ENCODE measurements around the gene ADAMTSL1.

The ADAMTSL1 gene, protein sequence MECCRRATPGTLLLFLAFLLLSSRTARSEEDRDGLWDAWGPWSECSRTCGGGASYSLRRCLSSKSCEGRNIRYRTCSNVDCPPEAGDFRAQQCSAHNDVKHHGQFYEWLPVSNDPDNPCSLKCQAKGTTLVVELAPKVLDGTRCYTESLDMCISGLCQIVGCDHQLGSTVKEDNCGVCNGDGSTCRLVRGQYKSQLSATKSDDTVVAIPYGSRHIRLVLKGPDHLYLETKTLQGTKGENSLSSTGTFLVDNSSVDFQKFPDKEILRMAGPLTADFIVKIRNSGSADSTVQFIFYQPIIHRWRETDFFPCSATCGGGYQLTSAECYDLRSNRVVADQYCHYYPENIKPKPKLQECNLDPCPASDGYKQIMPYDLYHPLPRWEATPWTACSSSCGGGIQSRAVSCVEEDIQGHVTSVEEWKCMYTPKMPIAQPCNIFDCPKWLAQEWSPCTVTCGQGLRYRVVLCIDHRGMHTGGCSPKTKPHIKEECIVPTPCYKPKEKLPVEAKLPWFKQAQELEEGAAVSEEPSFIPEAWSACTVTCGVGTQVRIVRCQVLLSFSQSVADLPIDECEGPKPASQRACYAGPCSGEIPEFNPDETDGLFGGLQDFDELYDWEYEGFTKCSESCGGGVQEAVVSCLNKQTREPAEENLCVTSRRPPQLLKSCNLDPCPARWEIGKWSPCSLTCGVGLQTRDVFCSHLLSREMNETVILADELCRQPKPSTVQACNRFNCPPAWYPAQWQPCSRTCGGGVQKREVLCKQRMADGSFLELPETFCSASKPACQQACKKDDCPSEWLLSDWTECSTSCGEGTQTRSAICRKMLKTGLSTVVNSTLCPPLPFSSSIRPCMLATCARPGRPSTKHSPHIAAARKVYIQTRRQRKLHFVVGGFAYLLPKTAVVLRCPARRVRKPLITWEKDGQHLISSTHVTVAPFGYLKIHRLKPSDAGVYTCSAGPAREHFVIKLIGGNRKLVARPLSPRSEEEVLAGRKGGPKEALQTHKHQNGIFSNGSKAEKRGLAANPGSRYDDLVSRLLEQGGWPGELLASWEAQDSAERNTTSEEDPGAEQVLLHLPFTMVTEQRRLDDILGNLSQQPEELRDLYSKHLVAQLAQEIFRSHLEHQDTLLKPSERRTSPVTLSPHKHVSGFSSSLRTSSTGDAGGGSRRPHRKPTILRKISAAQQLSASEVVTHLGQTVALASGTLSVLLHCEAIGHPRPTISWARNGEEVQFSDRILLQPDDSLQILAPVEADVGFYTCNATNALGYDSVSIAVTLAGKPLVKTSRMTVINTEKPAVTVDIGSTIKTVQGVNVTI (N-terminal part only)

DNA sequence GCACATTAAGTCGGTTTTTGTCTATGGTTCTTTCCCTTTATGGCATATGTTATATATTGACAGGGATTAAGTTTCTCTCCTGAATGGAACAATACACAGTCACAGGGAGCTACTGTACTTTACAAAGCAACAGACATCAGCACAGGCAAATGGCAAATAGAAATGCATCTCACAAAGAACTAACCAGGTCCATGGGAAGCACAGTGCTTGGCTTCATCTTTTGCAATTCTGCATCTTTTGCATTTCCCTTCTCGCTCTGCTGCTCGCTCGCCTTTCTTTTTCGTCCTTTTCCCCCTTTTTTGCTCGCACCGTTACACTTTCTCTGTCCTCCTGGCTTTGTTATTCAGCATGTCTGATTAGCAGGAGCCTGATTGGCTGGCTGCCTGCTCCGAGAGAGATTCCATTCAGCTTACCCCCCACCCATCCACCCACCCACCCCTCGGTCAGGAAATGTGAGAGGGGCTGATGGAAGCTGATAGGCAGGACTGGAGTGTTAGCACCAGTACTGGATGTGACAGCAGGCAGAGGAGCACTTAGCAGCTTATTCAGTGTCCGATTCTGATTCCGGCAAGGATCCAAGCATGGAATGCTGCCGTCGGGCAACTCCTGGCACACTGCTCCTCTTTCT lies at the start of gene ADAMTSL1:
TSS of gene ADAMTSL1 (plus strand) at position 502 of the 628 bp plus-strand sequence. CDS start at position 582, 80 bp downstream.
- peak within 1 kb of the TSS in 1 of 2 donors; percentile 61 for H3K4me3 ChIP-seq (ENCODE audit: low read depth in 1 of 2, low read length in 2 of 2)
- H3K9me3 ChIP-seq (ENCODE audit: low read length) = no peaks in the 10 kb centered on the region
- peaks cover 22% of the 10 kb centered on the region for H3K4me1 ChIP-seq (ENCODE audit: insufficient read depth, low read length)
- peak within 1 kb of the TSS; percentile 0 for H3K27ac ChIP-seq (ENCODE audit: low read depth, low read length)
- no peaks in the 10 kb centered on the region for H3K36me3 ChIP-seq (ENCODE audit: insufficient read depth, low read length)
- no peaks in the 10 kb centered on the region for H3K27me3 ChIP-seq (ENCODE audit: control insufficient read depth in 1 of 2, insufficient read depth in 2 of 2, low read length in 2 of 2)
- no peak within 1 kb of the TSS for H3K9ac ChIP-seq (ENCODE audit: low read length)

GRCh38 chr9:18427691-18428090 lies 46.3 kb upstream of the ADAMTSL1 start:
- Histone ChIP-seq H3K9ac (ENCODE audit: low read length) (no peak overlapping the region), H3K4me1 (ENCODE audit: insufficient read depth, low read length) (peaks cover 9% of the 10 kb centered on the region), H3K36me3 (ENCODE audit: insufficient read depth, low read length) (no peaks in the 10 kb centered on the region), H3K27me3 (ENCODE audit: control insufficient read depth in 1 of 2, insufficient read depth in 2 of 2, low read length in 2 of 2) (no peaks in the 10 kb centered on the region), H3K27ac (ENCODE audit: low read depth, low read length) (no peak overlapping the region), H3K9me3 (ENCODE audit: low read length) (no peaks in the 10 kb centered on the region), H3K4me3 (ENCODE audit: low read depth in 1 of 2, low read length in 2 of 2) (no peak overlapping the region)

DNA sequence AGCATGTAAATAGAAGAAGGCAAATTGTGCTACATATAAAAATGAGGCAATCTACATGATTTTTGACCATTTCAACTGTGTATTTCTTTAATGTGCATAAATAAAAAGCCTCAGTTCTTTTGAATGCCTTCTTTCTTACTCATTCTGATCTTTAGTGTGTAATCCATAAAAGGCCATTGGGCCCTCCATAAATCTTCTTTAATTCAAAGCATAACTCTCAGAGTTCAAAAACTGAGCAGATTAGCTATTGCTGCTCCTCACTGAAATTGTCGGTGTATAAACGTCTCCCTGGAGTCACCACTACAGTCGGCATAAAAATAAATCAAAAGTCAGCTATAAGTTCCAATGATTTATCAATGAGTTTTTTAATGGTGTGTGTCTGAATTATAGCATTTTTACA lies 45.3 kb upstream of the ADAMTSL1 start:
- Histone ChIP-seq H3K36me3 (ENCODE audit: insufficient read depth, low read length) (no peaks in the 10 kb centered on the region), H3K4me1 (ENCODE audit: insufficient read depth, low read length) (peaks cover 9% of the 10 kb centered on the region), H3K4me3 (ENCODE audit: low read depth in 1 of 2, low read length in 2 of 2) (no peak overlapping the region), H3K27ac (ENCODE audit: low read depth, low read length) (no peak overlapping the region), H3K9me3 (ENCODE audit: low read length) (no peaks in the 10 kb centered on the region), H3K9ac (ENCODE audit: low read length) (no peak overlapping the region), H3K27me3 (ENCODE audit: control insufficient read depth in 1 of 2, insufficient read depth in 2 of 2, low read length in 2 of 2) (no peaks in the 10 kb centered on the region)

DNA sequence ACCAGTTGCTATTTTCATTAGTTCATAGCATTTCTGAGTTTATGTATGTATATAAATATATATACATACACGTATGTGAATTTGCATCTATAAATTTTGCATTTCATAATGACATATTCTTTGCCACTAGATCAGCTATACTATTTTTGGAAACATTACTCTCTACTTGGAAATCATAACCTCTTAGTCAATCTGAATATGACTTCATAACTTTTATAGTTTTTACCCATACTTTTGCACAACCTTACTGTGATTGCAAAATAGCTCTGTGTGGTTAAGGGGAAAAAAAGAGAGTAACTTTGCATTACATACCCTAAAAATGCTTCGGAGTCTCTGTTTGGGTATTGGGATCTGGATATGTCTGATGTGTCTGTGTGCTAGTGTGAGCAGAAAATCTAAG lies 44.9 kb upstream of the ADAMTSL1 start:
- Histone ChIP-seq H3K9me3 (ENCODE audit: low read length) (no peaks in the 10 kb centered on the region), H3K4me3 (ENCODE audit: low read depth in 1 of 2, low read length in 2 of 2) (no peak overlapping the region), H3K36me3 (ENCODE audit: insufficient read depth, low read length) (no peaks in the 10 kb centered on the region), H3K4me1 (ENCODE audit: insufficient read depth, low read length) (peaks cover 9% of the 10 kb centered on the region), H3K27ac (ENCODE audit: low read depth, low read length) (no peak overlapping the region), H3K27me3 (ENCODE audit: control insufficient read depth in 1 of 2, insufficient read depth in 2 of 2, low read length in 2 of 2) (no peaks in the 10 kb centered on the region), H3K9ac (ENCODE audit: low read length) (no peak overlapping the region)

- Histone ChIP-seq H3K27ac (ENCODE audit: low read depth, low read length) (no peak overlapping the region), H3K36me3 (ENCODE audit: insufficient read depth, low read length) (no peaks in the 10 kb centered on the region), H3K9ac (ENCODE audit: low read length) (no peak overlapping the region), H3K9me3 (ENCODE audit: low read length) (no peaks in the 10 kb centered on the region), H3K27me3 (ENCODE audit: control insufficient read depth in 1 of 2, insufficient read depth in 2 of 2, low read length in 2 of 2) (no peaks in the 10 kb centered on the region), H3K4me3 (ENCODE audit: low read depth in 1 of 2, low read length in 2 of 2) (no peak overlapping the region), H3K4me1 (ENCODE audit: insufficient read depth, low read length) (peaks cover 10% of the 10 kb centered on the region)
Observed at GRCh38 chr9:18433620-18434019, 40.3 kb upstream of the ADAMTSL1 start.

GRCh38 chr9:18437315-18438201 lies 36.4 kb upstream of the ADAMTSL1 start:
- Histone ChIP-seq H3K9me3 (ENCODE audit: low read length) (no peaks in the 10 kb centered on the region), H3K9ac (ENCODE audit: low read length) (peak overlapping the region; percentile 3), H3K4me3 (ENCODE audit: low read depth in 1 of 2, low read length in 2 of 2) (peak overlapping the region; percentile 4 to 54), H3K27me3 (ENCODE audit: control insufficient read depth in 1 of 2, insufficient read depth in 2 of 2, low read length in 2 of 2) (no peaks in the 10 kb centered on the region), H3K27ac (ENCODE audit: low read depth, low read length) (peak overlapping the region; percentile 66), H3K36me3 (ENCODE audit: insufficient read depth, low read length) (no peaks in the 10 kb centered on the region), H3K4me1 (ENCODE audit: insufficient read depth, low read length) (peaks cover 22% of the 10 kb centered on the region)

DNA sequence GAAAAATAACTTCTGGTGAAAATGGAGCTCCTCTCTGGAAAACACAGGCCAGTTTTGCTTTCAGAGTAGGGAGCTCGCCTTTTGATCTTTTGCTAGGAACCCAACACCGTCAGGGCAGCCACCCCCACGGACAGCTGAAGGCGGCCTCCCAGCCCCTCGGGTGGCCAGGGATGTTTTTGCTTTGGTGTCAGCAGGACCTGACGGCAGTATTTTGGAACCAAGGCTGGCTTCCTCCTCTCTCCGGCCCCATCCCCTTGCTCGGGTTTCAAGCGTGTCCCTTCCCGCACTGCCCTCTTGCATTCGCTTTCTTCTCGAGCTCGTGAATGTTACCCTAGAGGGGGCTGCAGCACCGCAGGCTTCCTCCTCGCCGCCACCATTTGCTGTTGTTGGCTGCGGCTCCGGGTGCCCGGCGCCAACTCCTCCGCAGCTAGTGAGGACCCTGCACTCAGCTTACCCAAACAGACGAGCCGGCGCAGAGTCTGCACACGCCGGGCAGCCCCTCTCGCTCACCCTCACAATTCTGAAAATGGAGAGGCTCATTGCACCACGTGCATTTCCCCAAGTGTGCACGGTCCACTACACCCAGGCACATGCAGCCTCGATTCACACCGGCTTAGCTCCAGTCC lies 35.5 kb upstream of the ADAMTSL1 start:
- Histone ChIP-seq H3K9ac (ENCODE audit: low read length) (no peak overlapping the region), H3K4me1 (ENCODE audit: insufficient read depth, low read length) (peaks cover 28% of the 10 kb centered on the region), H3K4me3 (ENCODE audit: low read depth in 1 of 2, low read length in 2 of 2) (peak overlapping the region; percentile 43 to 54), H3K27me3 (ENCODE audit: control insufficient read depth in 1 of 2, insufficient read depth in 2 of 2, low read length in 2 of 2) (no peaks in the 10 kb centered on the region), H3K9me3 (ENCODE audit: low read length) (no peaks in the 10 kb centered on the region), H3K36me3 (ENCODE audit: insufficient read depth, low read length) (no peaks in the 10 kb centered on the region), H3K27ac (ENCODE audit: low read depth, low read length) (peak overlapping the region; percentile 66)

GRCh38 chr9:18438951-18439350 lies 35.0 kb upstream of the ADAMTSL1 start:
- Histone ChIP-seq H3K36me3 (ENCODE audit: insufficient read depth, low read length) (no peaks in the 10 kb centered on the region), H3K27ac (ENCODE audit: low read depth, low read length) (peak overlapping the region; percentile 66), H3K9me3 (ENCODE audit: low read length) (no peaks in the 10 kb centered on the region), H3K27me3 (ENCODE audit: control insufficient read depth in 1 of 2, insufficient read depth in 2 of 2, low read length in 2 of 2) (no peaks in the 10 kb centered on the region), H3K4me3 (ENCODE audit: low read depth in 1 of 2, low read length in 2 of 2) (peak overlapping the region; percentile 43 to 54), H3K4me1 (ENCODE audit: insufficient read depth, low read length) (peaks cover 28% of the 10 kb centered on the region), H3K9ac (ENCODE audit: low read length) (no peak overlapping the region)

DNA sequence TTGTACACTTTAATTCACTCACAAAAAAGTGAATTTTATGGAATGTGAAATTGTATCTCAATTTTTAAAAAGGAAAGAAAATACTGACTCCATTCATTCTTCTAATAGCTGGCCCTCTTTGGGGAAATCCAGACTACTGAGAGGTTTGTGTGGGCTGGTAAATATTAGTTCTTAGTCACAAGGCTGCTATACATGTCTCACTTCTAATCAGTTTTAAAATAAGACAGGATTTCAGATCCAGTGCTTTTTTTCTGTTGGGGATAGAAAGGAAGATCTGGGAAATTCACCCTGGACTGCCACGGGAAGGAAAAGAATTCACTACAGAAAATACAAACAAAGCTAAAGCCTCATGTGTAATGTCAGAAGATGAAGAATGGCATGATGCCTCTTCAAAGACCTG lies 32.7 kb upstream of the ADAMTSL1 start:
- H3K27ac ChIP-seq (ENCODE audit: low read depth, low read length) = no peak overlapping the region
- H3K27me3 ChIP-seq (ENCODE audit: control insufficient read depth in 1 of 2, insufficient read depth in 2 of 2, low read length in 2 of 2) = no peaks in the 10 kb centered on the region
- H3K36me3 ChIP-seq (ENCODE audit: insufficient read depth, low read length) = no peaks in the 10 kb centered on the region
- H3K4me3 ChIP-seq (ENCODE audit: low read depth in 1 of 2, low read length in 2 of 2) = peak overlapping the region in 1 of 2 donors; percentile 12
- no peaks in the 10 kb centered on the region for H3K9me3 ChIP-seq (ENCODE audit: low read length)
- no peak overlapping the region for H3K9ac ChIP-seq (ENCODE audit: low read length)
- H3K4me1 ChIP-seq (ENCODE audit: insufficient read depth, low read length) = peaks cover 28% of the 10 kb centered on the region
